HG03097 (cell line): Measurements from ENCODE around the gene MEI1.
"Not testable (repeated sequence)": the region's sequence is repeated elsewhere in the genome, so short reads cannot be mapped to it uniquely, and the experiment has no call there.

Experiments
- ATAC-seq: cut with Tn5 transposase; IDR thresholded peaks from one replicate; pipeline ENCODE4 v1.9.1; 2021; ENCODE audit not compliant: unreplicated experiment, low FRiP score

MEI1 gene, protein sequence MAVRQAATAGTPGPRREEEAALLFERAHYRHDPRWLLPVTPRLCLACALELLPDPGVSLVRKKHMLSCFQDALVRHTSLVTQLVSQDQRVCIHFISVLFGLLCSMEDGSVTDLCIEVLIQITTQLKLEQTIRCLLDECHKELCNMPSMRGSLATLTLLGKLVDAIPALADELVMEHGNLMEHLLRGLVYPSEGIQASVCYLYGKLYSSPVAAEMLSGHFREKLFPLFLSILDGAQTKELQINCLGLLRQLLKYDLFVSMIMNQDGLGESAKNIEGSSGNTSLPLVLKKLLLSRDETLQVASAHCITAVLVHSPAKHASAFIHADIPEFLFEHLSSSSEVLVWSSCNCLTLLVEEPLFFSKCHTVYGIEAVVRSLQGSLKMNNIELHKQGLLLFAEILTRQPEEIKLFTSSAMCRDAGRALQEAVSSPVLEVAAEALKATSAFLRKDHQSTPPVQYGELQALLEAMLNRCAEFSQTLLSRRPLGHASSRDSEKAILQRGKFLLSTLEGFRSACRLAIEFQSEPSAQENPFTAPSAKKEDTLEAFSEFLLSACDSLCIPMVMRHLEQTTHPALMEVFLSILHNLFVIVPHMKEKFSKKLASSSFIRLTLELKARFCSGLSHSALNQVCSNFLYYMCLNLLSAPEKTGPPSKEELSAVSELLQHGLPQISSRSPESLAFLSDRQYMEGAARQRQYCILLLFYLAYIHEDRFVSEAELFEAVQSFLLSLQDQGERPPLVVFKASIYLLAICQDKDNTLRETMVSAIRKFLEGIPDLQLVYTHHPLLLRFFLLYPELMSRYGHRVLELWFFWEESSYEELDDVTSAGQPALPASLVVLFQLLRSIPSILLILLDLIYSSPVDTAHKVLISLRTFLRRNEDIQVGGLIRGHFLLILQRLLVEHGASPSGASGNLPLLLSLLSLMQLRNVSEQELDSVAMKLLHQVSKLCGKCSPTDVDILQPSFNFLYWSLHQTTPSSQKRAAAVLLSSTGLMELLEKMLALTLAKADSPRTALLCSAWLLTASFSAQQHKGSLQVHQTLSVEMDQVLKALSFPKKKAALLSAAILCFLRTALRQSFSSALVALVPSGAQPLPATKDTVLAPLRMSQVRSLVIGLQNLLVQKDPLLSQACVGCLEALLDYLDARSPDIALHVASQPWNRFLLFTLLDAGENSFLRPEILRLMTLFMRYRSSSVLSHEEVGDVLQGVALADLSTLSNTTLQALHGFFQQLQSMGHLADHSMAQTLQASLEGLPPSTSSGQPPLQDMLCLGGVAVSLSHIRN

DNA sequence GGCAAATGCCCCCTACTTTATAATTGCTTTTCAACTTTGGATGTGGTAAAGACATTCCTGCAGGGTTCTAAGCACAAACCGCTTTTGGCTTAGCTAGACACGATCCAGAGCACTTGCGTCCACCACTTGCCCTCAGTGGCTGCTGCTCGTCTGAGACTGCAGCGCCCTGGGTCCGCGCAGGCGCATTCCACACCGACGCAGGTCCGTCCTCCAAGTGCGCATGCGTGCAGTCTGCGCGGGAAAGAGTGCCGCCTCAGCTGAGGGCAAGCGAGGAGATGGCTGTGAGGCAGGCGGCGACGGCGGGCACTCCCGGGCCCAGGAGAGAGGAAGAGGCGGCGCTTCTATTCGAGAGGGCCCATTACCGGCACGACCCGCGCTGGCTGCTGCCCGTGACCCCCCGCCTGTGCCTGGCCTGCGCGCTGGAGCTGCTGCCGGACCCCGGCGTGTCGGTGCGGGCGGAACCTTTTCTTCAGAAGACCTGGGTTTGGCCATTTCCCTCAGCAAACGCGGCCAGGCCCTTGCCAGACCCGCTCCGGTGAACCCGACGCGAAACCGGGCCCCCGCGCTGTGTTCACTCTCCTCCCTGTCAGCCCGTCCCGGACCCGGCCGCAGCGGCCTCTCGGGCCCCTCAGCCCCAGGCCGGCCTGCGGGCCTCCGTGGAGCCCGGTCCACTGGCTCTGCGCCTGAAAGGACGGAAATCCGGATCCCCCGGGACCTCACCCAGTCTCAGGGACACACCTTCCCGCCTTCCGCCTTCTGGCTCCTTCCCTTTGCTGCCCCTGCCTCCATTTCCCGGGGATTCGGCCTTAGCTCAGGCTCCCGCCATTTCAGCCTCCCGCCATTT lies at the start of gene MEI1:
MEI1 (plus strand) TSS at position 240 of the 844 bp plus-strand sequence; CDS start at position 276, 36 bp downstream.
- ATAC-seq: no peak

DNA sequence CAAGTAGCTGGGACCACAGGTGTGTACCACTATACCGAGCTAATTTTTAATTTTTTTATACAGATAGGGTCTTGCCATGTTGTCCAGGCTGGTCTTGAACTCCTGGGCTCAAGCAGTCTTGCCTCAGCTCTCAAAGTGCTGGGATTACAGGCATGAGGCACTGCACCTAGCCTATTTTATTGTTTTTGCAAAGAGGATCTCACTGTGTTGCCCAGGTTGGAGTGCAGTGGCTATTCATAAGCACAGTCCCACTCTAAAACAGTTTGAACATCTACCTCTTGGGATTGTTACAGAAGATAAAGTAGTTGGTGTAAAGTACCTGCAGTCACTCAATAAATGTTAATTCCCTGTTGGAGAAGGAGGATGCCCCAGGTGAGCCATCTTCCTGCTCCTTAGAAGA lies 49.1 kb upstream of the MEI1 start:
- ATAC-seq: no peak

DNA sequence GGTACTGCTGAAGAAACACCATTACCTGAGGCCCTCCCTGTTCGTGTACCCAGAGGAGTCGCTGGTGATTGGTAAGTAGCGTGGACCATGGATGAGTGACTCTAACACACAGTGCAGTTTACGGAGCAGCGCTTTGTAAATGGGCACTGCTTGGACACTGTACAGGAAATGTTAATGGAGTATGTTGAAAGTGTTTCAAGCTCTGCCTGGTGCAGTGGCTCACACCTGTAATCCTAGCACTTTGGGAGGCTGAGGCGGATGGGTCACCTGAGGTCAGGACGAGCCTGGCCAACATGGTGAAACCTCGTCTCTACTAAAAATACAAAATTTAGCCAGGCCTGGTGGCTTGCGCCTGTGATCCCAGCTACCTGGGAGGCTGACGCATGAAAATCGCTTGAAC lies 48.5 kb upstream of the MEI1 start:
- ATAC-seq: no peak

DNA sequence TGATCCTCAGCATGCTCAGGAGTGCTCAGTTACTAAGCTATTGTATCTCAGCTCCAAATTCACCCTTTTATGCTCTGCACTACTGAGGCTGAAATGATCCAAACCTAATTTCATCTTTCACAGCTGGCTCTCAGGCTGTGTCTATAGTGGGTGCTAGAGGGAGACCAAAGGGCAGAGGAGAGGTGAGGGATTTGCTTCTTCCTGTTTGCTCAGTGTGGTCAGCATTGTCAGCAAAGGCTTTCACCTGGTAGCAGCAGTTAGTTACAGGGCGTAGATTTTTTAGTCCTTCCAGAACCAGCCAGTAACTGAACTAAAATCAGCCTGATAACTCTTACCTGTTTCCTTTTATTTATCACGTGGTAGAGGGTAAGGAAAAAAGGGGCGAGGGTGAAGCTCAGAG lies 45.0 kb upstream of the MEI1 start:
- ATAC-seq: no peak

DNA sequence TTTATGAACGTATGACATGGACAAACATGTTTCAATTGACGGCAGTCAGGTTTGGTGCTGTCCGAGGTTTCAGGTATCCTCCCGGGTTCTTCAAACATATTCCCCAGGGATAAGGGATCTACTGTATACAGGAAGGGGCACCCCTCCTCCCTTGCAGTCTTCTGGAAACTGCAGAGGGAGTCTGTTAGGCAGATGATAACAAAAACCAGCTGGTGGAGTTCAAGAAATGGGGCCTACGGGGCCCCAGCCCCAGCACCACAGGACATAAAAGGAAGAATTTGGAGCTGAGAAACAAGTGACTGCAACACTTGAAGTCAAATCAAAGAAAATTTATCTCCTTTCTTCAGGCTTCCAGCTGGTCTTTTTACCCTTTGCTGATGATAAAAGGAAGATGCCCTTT lies 42.7 kb upstream of the MEI1 start:
- no peak for ATAC-seq

DNA sequence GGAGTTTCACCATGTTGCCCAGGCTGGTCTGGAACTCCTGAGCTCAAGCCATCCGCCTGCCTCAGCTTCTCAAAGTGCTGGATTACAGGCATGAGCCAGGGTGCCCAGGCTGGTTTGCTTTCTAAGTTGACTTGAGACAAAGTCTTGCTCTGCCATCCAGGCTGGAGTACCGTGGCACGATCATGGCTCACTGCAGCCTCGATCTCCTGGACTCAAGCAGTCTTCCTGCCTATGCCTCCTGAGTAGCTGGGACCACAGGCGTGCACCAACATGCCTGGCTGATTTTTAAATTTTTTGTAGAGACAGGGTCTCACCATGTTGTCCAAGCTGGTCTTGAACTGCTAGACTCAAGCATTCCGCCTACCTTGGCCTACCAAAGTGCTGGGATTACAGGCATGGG lies 41.6 kb upstream of the MEI1 start:
- ATAC-seq: no peak

DNA sequence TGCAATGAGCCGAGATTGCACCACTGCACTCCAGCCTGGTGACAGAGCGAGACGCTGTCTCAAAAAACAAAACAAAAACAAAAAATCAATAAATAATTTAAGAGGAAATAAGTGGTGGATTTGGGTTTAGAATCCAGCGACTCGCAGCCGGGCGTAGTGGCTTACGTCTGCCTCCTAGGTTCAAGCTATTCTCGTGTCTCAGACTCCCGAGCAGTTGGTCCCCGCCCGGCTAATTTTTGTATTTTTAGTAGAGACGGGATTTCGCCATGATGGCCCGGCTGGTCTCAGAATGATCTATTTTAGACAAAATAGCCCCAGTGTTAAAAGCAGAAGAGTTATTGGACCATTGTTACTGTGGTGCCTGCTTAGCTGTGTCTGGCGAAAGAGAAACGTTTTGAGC lies 40.4 kb upstream of the MEI1 start:
- ATAC-seq: no peak

DNA sequence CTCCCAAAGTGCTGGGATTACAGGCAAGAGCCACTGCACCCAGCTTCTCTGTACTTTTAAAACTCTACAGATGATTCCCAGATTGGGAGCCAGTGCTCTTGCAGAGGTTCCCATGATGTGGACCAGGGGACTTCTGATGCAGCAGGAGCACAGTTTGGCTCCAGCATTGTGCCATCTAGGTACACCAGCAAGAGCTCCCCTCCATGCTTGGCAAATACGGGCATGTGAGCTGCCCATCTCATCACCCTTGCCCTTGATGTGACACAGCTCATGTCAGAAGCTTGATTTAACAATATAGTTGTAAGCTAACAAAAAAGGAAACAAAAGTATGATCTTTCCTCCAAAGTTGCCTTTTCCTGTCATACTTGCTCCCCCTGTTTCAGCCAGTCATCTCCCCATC lies 39.4 kb upstream of the MEI1 start:
- ATAC-seq: no peak

DNA sequence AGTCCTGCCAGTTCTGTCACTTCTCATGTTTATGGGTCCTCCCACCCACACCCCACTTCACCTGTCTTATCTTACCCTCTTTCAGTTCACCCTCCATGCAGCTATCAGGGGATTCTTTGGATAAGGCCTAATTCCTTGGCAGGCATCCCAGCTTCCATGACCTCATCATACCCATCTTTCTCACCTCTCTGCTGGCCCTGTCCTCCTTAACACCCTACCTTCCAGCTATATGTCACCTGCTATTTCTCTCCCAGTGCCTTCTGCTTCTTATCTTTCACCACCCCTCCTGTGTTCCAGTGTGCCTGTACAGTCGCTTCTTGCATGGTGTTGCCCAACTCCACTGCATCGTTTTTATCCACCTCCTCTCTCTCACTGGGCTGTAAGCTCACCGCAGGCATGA lies 38.9 kb upstream of the MEI1 start:
- no peak for ATAC-seq

DNA sequence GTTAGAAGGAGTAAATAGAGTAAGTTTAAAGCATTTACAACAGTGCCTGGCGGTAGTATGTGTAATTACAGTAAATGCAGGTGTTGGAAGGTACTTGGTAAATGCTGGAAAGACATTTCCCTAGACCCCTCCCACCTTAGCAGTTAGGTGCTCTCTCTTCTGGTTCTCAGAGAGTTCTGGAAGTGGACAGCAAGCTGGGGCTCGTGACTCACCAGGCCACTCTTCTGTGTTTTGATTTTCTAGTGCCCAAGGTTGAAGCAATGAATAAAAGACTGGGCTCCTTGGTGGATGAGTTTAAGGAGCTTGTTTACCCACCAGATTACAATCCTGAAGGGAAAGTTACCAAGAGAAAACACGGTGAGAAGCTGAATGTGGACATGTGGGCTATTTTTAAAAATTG lies 38.2 kb upstream of the MEI1 start:
- no peak for ATAC-seq

DNA sequence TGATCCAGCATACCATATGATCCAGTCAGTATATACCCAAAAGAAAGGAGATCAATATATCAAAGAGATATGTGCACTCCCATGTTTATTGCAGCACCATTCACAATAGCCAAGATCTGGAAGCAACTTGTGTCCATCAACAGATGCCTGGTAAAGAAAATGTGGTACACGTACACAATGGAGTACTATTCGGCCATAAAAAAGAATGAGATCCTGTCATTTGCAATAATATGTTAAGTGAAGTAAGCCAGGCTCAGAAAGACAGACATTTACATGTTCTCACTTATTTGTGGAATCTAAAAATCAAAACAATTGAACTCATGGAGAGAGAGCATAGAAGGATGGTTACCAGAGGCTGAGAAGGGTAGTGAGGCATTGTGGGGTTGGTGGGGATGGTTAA lies 37.6 kb upstream of the MEI1 start:
- ATAC-seq: no peak

DNA sequence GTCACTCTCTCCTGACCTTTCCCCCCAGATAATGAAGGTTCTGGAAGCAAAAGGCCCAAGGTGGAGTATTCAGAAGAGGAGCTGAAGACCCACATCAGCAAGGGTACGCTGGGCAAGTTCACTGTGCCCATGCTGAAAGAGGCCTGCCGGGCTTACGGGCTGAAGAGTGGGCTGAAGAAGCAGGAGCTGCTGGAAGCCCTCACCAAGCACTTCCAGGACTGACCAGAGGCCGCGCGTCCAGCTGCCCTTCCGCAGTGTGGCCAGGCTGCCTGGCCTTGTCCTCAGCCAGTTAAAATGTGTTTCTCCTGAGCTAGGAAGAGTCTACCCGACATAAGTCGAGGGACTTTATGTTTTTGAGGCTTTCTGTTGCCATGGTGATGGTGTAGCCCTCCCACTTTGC lies 35.7 kb upstream of the MEI1 start:
- ATAC-seq: not testable (repeated sequence)

DNA sequence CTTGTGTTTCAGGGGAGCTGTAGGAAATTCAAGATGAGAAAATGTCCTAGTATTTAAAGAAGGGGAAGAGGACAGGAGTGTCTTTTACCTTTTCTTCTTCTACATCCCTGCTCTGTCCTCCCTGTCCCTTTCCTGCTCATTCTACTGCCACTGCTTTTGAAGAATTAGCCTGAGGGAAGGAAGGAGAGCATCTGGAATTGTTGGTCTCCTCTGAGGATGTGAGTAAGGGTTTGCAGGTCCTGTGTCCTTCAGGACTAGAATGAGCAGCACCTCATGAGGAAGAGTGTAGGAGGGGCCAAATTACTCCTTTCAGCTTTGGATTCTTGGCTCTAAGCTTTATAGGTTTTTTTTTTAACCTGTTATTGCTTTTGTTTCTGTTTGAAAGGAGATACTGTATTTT lies 34.8 kb upstream of the MEI1 start:
- ATAC-seq: no peak

DNA sequence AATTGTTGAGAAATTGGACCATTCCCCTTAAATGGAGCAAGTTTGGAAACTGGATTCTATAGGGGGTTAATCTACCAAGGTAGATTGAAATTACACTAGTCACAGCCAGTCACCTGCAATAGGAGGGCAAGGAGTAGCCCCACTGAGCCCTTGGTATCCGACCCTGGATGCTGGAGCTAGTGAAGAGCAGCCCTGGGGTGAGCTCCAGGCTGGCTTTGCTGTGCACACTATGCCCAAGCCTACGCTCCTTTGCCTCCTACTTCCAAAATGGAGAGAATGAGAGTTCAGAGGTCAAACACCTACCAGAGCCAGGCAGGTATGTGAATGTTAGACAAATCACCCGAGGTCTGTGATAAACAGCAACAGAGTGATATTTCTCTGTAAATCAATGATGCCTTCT lies 34.4 kb upstream of the MEI1 start:
- ATAC-seq: no peak

DNA sequence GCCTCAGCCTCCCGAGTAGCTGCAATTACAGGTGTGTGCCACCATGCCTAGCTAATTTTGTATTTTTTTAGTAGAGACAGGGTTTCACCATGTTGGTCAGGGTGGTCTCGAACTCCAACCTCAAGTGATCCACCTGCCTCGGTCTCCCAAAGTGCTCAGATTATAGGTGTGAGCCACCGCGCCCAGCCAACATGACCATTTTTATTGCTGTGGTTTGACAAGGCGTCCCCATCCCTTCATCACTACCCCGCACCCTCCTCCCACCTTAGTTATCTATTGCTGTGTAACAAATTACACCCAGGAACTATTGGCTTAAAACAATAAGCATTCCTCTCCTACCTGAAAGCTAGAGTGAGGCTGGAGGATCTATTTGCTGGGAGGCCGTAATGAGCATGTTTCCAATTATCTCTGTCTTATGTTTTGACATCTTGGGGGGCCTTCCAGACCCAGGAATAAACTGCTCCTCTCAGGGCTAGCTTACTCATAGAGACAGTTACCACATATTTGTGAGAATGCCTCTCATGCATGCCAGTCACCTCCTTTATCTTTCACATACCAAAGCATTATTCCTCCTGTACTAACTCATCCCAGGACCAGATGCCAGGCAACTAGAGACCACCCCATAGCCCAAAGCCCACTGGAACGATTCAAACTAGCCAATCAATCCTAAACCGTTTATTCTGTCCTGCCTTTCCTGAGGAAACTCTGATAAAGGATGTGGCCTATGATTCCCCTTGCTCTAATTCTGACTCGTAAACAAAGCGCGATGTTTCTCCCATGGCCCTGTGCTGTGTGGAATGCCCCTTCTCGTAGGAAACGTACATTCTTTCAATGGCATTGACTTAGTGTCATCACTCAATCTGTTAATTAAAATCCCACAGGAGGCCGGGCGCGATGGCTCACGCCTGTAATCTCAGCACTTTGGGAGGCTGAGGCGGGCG lies 30.1 kb upstream of the MEI1 start:
- ATAC-seq: no peak

DNA sequence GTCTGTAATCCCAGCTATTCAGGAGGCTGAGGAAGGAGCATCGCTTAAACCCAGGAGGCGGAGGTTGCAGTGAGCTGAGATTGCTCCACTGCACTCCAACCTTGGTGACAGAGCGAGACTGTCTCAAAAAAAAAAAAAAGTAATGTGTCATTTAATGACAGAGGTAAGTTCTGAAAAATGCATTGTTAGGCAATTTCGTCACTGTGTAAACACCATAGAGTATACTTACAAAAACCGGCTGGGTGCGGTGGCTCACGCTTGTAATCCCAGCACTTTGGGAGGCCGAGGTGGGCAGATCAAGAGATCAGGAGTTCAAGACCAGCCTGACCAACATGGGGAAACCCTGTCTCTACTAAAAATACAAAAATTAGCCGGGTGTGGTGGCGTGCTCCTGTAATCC lies 27.2 kb upstream of the MEI1 start:
- ATAC-seq: not testable (repeated sequence)

DNA sequence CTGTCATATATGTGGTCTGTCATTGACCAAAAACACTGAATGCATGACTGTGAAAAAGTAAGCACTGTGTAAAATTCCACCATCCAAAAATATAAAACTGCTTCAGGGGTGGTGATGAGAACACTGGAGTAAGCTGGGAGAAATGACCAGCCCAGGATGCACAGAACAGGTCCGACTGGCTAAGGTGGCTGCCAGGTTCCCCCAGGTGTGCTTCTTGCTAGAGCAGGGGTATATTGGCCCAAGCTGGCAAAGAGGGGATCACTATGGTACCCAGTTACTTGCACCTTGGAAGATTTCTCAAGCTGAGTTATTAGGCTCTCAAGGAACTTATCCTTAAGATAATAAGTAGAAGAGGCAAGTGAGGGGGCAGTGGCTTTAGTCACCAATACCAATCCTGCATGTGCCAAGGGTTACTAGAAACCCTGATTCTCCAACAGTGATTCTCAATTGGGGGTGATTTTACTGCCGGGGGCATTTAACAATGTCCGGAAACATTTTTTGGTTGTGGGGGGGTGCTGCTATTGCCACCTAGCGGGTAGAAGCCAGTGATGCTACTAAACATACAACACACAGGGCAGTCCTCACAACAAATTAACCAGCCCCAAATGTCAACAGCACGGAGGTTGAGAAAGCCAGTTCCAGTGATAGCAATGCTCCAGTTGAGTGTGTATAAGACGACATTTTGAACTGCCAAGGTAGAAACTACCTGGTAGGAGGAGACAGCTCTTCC lies 26.4 kb upstream of the MEI1 start:
- no peak for ATAC-seq

DNA sequence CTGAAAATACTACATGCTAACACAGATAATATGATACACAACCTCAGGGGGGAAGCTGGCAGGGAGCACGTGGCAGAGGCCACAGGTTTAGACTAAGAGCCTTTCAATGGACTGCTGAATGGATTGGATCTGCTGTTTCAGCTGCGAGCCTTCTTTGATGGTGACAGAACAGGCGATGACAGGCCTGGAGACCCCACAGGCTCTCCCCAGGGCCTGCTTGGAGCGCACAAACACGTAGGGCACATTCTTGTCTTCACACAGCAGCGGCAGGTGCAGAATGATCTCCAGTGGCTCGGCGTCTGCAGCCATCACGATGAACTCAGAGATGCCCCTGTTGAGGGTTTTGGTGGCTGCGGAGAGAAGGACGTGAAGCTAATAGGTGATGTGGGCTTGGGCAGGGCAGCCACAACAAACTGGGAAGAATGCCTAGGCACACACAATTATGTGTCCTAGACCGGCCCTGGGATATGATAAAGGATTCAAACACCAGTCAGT lies 24.4 kb upstream of the MEI1 start:
- no peak for ATAC-seq
